ENCODE results near the gene SYNPO2L. TPM values are rescaled to one million over a fixed set of nuclear protein-coding genes. Genes with fewer than 3 reads are reported as not detected.
A peak's percentile ranks its signal among the peaks of the same experiment; 100 is the strongest.

The SYNPO2L gene
- total RNA-seq, 1 donor from 2014 or later, result 0.45 TPM

GRCh38 chr10:73647211-73647874 is 8.5 kb downstream of the SYNPO2L start:
- TF ChIP-seq CTCF (IDR thresholded peaks at IDR 0.05), result no peak
- no peak overlapping the region for H3K27ac Mint-ChIP-seq (ENCODE audit: unreplicated experiment)
- DNase-seq (ENCODE audit: low spot score), result no peak

GRCh38 chr10:73646598-73647041 is 9.2 kb downstream of the SYNPO2L start:
- no peak for DNase-seq (ENCODE audit: low spot score)
- Mint-ChIP-seq H3K27ac (ENCODE audit: unreplicated experiment) (no peak overlapping the region), H3K9me3 (ENCODE audit: low read depth) (no peaks in the 10 kb centered on the region), H3K4me1 (ENCODE audit: low read depth) (peaks cover 35% of the 10 kb centered on the region), H3K27me3 (ENCODE audit: low read depth) (no peaks in the 10 kb centered on the region), H3K4me3 (ENCODE audit: unreplicated experiment) (no peak overlapping the region), H3K36me3 (ENCODE audit: low read depth) (no peaks in the 10 kb centered on the region)
- TF ChIP-seq CTCF (IDR thresholded peaks at IDR 0.05), result no peak

More at GRCh38 chr10:73647211-73647874, 8.5 kb downstream of the SYNPO2L start:
- peak overlapping the region; percentile 73 for H3K4me3 Mint-ChIP-seq (ENCODE audit: unreplicated experiment)
- no peaks in the 10 kb centered on the region for H3K27me3 Mint-ChIP-seq (ENCODE audit: low read depth)
- H3K9me3 Mint-ChIP-seq (ENCODE audit: low read depth), result no peaks in the 10 kb centered on the region
- H3K36me3 Mint-ChIP-seq (ENCODE audit: low read depth), result no peaks in the 10 kb centered on the region
- H3K4me1 Mint-ChIP-seq (ENCODE audit: low read depth), result peaks cover 28% of the 10 kb centered on the region

GRCh38 chr10:73645251-73645650 is 10.6 kb downstream of the SYNPO2L start:
- Mint-ChIP-seq H3K36me3 (ENCODE audit: low read depth) (no peaks in the 10 kb centered on the region), H3K4me1 (ENCODE audit: low read depth) (peaks cover 36% of the 10 kb centered on the region), H3K27me3 (ENCODE audit: low read depth) (no peaks in the 10 kb centered on the region), H3K4me3 (ENCODE audit: unreplicated experiment) (no peak overlapping the region), H3K27ac (ENCODE audit: unreplicated experiment) (no peak overlapping the region), H3K9me3 (ENCODE audit: low read depth) (no peaks in the 10 kb centered on the region)
- TF ChIP-seq CTCF (IDR thresholded peaks at IDR 0.05), result no peak
- DNase-seq (ENCODE audit: low spot score), result no peak

GRCh38 chr10:73644767-73645166 is 11.1 kb downstream of the SYNPO2L start:
- no peak for DNase-seq (ENCODE audit: low spot score)
- no peak overlapping the region for H3K27ac Mint-ChIP-seq (ENCODE audit: unreplicated experiment)
- H3K27me3 Mint-ChIP-seq (ENCODE audit: low read depth), result no peaks in the 10 kb centered on the region
- H3K4me3 Mint-ChIP-seq (ENCODE audit: unreplicated experiment), result no peak overlapping the region
- no peak for TF ChIP-seq CTCF (IDR thresholded peaks at IDR 0.05)
- peaks cover 34% of the 10 kb centered on the region for H3K4me1 Mint-ChIP-seq (ENCODE audit: low read depth)
- no peaks in the 10 kb centered on the region for H3K36me3 Mint-ChIP-seq (ENCODE audit: low read depth)
- H3K9me3 Mint-ChIP-seq (ENCODE audit: low read depth), result no peaks in the 10 kb centered on the region

GRCh38 chr10:73644015-73644743 is 11.7 kb downstream of the SYNPO2L start:
- Mint-ChIP-seq H3K36me3 (ENCODE audit: low read depth) (no peaks in the 10 kb centered on the region), H3K27me3 (ENCODE audit: low read depth) (no peaks in the 10 kb centered on the region), H3K4me1 (ENCODE audit: low read depth) (peaks cover 30% of the 10 kb centered on the region), H3K27ac (ENCODE audit: unreplicated experiment) (no peak overlapping the region), H3K4me3 (ENCODE audit: unreplicated experiment) (no peak overlapping the region), H3K9me3 (ENCODE audit: low read depth) (no peaks in the 10 kb centered on the region)
- DNase-seq (ENCODE audit: low spot score), result no peak
- TF ChIP-seq CTCF (IDR thresholded peaks at IDR 0.05), result peak; percentile 95

All from chondrocyte (in vitro differentiated cells).